Activated T-helper 17 cell treated with anti-CD3 and anti-CD28 coated beads, Interleukin-2, amount 50 U/mL, for 72 hours (primary cell): Measurements from ENCODE around the gene EMC9. TPM values are rescaled to one million over a fixed set of nuclear protein-coding genes. Genes with fewer than 3 reads are reported as not detected.

Source experiments
- ATAC-seq: fragments of 150-1000 bp; cut with Tn5 transposase; replicated peaks from 2 replicates; pipeline ENCODE4 v1.10.0; 2021; ENCODE audit warnings: mild to moderate bottlenecking, moderate library complexity
- H3K27ac Mint-ChIP-seq: one replicate; pipeline ENCODE4 v1.8.0; 2022; ENCODE audit warnings: mixed read lengths
- H3K27me3 Mint-ChIP-seq: one replicate; pipeline ENCODE4 v1.8.0; 2022; ENCODE audit warnings: mixed read lengths
- H3K36me3 Mint-ChIP-seq: one replicate; pipeline ENCODE4 v1.8.0; 2022; ENCODE audit warnings: low read depth, mild to moderate bottlenecking, mixed read lengths
- H3K4me1 Mint-ChIP-seq: one replicate; pipeline ENCODE4 v1.8.0; 2022; ENCODE audit warnings: mixed read lengths
- H3K4me3 Mint-ChIP-seq: one replicate; pipeline ENCODE4 v1.8.0; 2022; ENCODE audit warnings: mild to moderate bottlenecking, mixed read lengths
- H3K9me3 Mint-ChIP-seq: one replicate; pipeline ENCODE4 v1.8.0; 2022; ENCODE audit warnings: mixed read lengths
- total RNA-seq, 2 donors: library from RNA; stranded (reverse); gene quantifications; one replicate each; pipeline ENCODE4 v1.2.3, GENCODE V29; 2022

Gene EMC9
- total RNA-seq, 2 donors from 2014 or later: 31.0 to 43.8 TPM

GRCh38 chr14:24147761-24148428 is 6.5 kb upstream of the EMC9 start:
- no peak for ATAC-seq
- Mint-ChIP-seq H3K4me1 (peaks cover 38% of the 10 kb centered on the region), H3K4me3 (peak overlapping the region; percentile 91), H3K27ac (peak overlapping the region; percentile 85), H3K9me3 (no peaks in the 10 kb centered on the region), H3K27me3 (no peaks in the 10 kb centered on the region), H3K36me3 (peaks cover 85% of the 10 kb centered on the region)

- H3K4me1 Mint-ChIP-seq: peaks cover 42% of the 10 kb centered on the region
- peaks cover 85% of the 10 kb centered on the region for H3K36me3 Mint-ChIP-seq
- peak within 1 kb of the TSS; percentile 85 for H3K27ac Mint-ChIP-seq
- peak within 1 kb of the TSS; percentile 91 for H3K4me3 Mint-ChIP-seq
- ATAC-seq: peak; percentile 91
- H3K9me3 Mint-ChIP-seq: no peaks in the 10 kb centered on the region
- H3K27me3 Mint-ChIP-seq: no peaks in the 10 kb centered on the region
Measured at GRCh38 chr14:24146978-24147760, 5.8 kb upstream of the EMC9 start, which contains the start of gene RNF31. Gene RNF31, plus strand, starts transcription at chr14:24147498. Its CDS starts 201 bp downstream, at chr14:24147699.

- Mint-ChIP-seq H3K27ac (peak within 1 kb of the TSS; percentile 85), H3K27me3 (no peaks in the 10 kb centered on the region), H3K9me3 (no peaks in the 10 kb centered on the region), H3K36me3 (peaks cover 85% of the 10 kb centered on the region), H3K4me3 (peak within 1 kb of the TSS; percentile 91), H3K4me1 (peaks cover 46% of the 10 kb centered on the region)
- ATAC-seq: peak; percentile 74
Measured at GRCh38 chr14:24146453-24146977, 5.1 kb upstream of the EMC9 start, which contains the start of gene PSME2. Gene PSME2, minus strand, starts transcription at chr14:24146610. Its CDS starts 29 bp downstream, at chr14:24146581.

- Mint-ChIP-seq H3K9me3 (no peaks in the 10 kb centered on the region), H3K27me3 (no peaks in the 10 kb centered on the region), H3K36me3 (peaks cover 85% of the 10 kb centered on the region), H3K27ac (peak overlapping the region; percentile 85), H3K4me1 (peaks cover 46% of the 10 kb centered on the region), H3K4me3 (peak overlapping the region; percentile 91)
- no peak for ATAC-seq
Measured at GRCh38 chr14:24145690-24146452, 4.5 kb upstream of the EMC9 start.

GRCh38 chr14:24145219-24145618 is 3.8 kb upstream of the EMC9 start:
- peaks cover 85% of the 10 kb centered on the region for H3K36me3 Mint-ChIP-seq
- peak overlapping the region; percentile 85 for H3K27ac Mint-ChIP-seq
- H3K9me3 Mint-ChIP-seq: no peaks in the 10 kb centered on the region
- peak overlapping the region; percentile 91 for H3K4me3 Mint-ChIP-seq
- H3K4me1 Mint-ChIP-seq: peaks cover 46% of the 10 kb centered on the region
- no peak for ATAC-seq
- H3K27me3 Mint-ChIP-seq: no peaks in the 10 kb centered on the region

- no peaks in the 10 kb centered on the region for H3K9me3 Mint-ChIP-seq
- peaks cover 85% of the 10 kb centered on the region for H3K36me3 Mint-ChIP-seq
- no peak for ATAC-seq
- no peak overlapping the region for H3K27ac Mint-ChIP-seq
- peak overlapping the region; percentile 91 for H3K4me3 Mint-ChIP-seq
- no peaks in the 10 kb centered on the region for H3K27me3 Mint-ChIP-seq
- H3K4me1 Mint-ChIP-seq: peaks cover 46% of the 10 kb centered on the region
Measured at GRCh38 chr14:24144451-24144850, 3.1 kb upstream of the EMC9 start.

- Mint-ChIP-seq H3K9me3 (no peaks in the 10 kb centered on the region), H3K27ac (no peak overlapping the region), H3K4me1 (peaks cover 46% of the 10 kb centered on the region), H3K27me3 (no peaks in the 10 kb centered on the region), H3K36me3 (peaks cover 85% of the 10 kb centered on the region), H3K4me3 (peak overlapping the region; percentile 86)
- ATAC-seq: no peak
Measured at GRCh38 chr14:24143511-24143910, 2.1 kb upstream of the EMC9 start.

- ATAC-seq: no peak
- Mint-ChIP-seq H3K4me1 (peaks cover 51% of the 10 kb centered on the region), H3K36me3 (peaks cover 80% of the 10 kb centered on the region), H3K4me3 (peak overlapping the region; percentile 86), H3K9me3 (no peaks in the 10 kb centered on the region), H3K27ac (peak overlapping the region; percentile 82), H3K27me3 (no peaks in the 10 kb centered on the region)
Measured at GRCh38 chr14:24139272-24139934, 2.0 kb downstream of the EMC9 start.

GRCh38 chr14:24138396-24139271 is 2.8 kb downstream of the EMC9 start:
- H3K4me1 Mint-ChIP-seq: peaks cover 45% of the 10 kb centered on the region
- no peaks in the 10 kb centered on the region for H3K9me3 Mint-ChIP-seq
- peaks cover 73% of the 10 kb centered on the region for H3K36me3 Mint-ChIP-seq
- H3K27ac Mint-ChIP-seq: peak overlapping the region; percentile 82
- H3K27me3 Mint-ChIP-seq: no peaks in the 10 kb centered on the region
- ATAC-seq: no peak
- peak overlapping the region; percentile 86 for H3K4me3 Mint-ChIP-seq

GRCh38 chr14:24137529-24138395 is 3.6 kb downstream of the EMC9 start:
- no peaks in the 10 kb centered on the region for H3K9me3 Mint-ChIP-seq
- no peaks in the 10 kb centered on the region for H3K27me3 Mint-ChIP-seq
- peak overlapping the region; percentile 91 for H3K27ac Mint-ChIP-seq
- peak overlapping the region; percentile 86 for H3K4me3 Mint-ChIP-seq
- H3K4me1 Mint-ChIP-seq: peaks cover 42% of the 10 kb centered on the region
- peaks cover 64% of the 10 kb centered on the region for H3K36me3 Mint-ChIP-seq
- ATAC-seq: no peak

GRCh38 chr14:24136684-24137528 is 4.5 kb downstream of the EMC9 start:
- Mint-ChIP-seq H3K27ac (peak overlapping the region; percentile 91), H3K4me1 (peaks cover 43% of the 10 kb centered on the region), H3K9me3 (no peaks in the 10 kb centered on the region), H3K27me3 (no peaks in the 10 kb centered on the region), H3K4me3 (peak overlapping the region; percentile 86), H3K36me3 (peaks cover 55% of the 10 kb centered on the region)
- no peak for ATAC-seq
